Measurements from ENCODE around the gene PREX1.

DNA sequence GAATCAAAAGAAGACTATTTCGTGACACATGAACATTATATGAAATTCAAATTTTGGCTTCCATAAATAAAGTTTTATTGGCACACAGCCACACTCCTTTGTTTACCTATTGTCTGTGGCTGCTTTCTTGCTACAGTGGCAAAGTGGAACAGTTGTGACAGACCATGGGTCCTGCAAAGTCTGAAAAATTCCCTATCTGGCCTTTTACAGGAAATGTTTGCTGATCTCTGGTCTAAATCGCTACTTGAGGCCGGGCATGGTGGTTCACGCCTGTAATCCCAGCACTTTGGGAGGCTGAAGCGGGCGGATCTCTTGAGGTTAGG is 23.1 kb upstream of the PREX1 start:
- no peak for TF ChIP-seq GATA1 (IDR thresholded peaks at IDR 0.05; ENCODE audit: low read depth, low read length)
- no peak for TF ChIP-seq POLR2A (IDR thresholded peaks at IDR 0.05; ENCODE audit: low read length)

All from erythroblast (primary cell).